Measurements from ENCODE around the gene MSTN. TPM values are rescaled to one million over a fixed set of nuclear protein-coding genes. Genes with fewer than 3 reads are reported as not detected.

Gene MSTN
- total RNA-seq (2022; extraction: Qiagen RNA extraction; ENCODE audit: low read depth) = 0.02 TPM in 1 of 5 replicates, not detected in the others

DNA sequence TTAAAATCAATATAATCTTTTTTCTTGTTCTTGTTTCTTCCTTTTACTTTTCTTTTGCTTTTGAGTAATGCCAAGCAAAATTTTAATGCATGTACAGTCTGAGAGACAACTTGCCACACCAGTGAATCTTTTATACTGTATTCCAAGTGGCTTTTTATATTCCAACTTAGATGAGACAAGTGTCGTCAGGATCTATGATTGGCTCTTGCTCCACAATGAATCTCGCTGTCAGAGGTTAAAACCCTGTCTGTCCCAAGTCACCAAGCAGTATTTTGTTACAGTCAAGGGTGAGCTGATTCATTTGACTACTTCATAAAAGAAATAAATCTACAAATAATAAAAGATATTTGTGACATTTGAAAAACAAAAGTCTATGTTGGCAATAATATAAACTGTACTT is at the start of gene MSTN:
Gene MSTN, minus strand, starts transcription at position 129 of the 400 bp plus-strand sequence. CDS start 133 bp downstream, outside the sequence.

Data from A549 treated with DMSO at 1 μM for 4 hours (cell line).